Peyer's patch (tissue), 4 donors: ENCODE data around the gene SLC38A5. TPM values are rescaled to one million over a fixed set of nuclear protein-coding genes. Genes with fewer than 3 reads are reported as not detected.

Experiments
- DNase-seq, 3 donors: peaks; one replicate each; pipeline ENCODE4 v3.0.0-alpha.2; 2017 to 2019
- H3K27ac ChIP-seq, 4 donors: fragments of 200-600 bp; sonication (generic); one replicate each; pipeline ENCODE4 v1.5.1; 2016 to 2019
- H3K27me3 ChIP-seq, 2 donors: fragments of 200-600 bp; sonication (generic); one replicate each; pipeline ENCODE4 v1.5.1; 2019
- H3K36me3 ChIP-seq, 3 donors: fragments of 200-600 bp; sonication (generic); one replicate each; pipeline ENCODE4 v1.5.1; 2016 to 2019
- H3K4me1 ChIP-seq, 4 donors: fragments of 200-600 bp; sonication (generic); one replicate each; pipeline ENCODE4 v1.5.1; 2016 to 2019
- H3K4me3 ChIP-seq, 4 donors: fragments of 200-600 bp; sonication (generic); 1 replicate in 3 of 4; 2 replicates in 1 of 4; pipeline ENCODE4 v1.5.1; 2016 to 2019; ENCODE audit warnings: mild to moderate bottlenecking in 1 of 4
- H3K9me3 ChIP-seq, 4 donors: fragments of 200-600 bp; sonication (generic); one replicate each; pipeline ENCODE4 v1.5.1; 2016 to 2019; ENCODE audit warnings: mild to moderate bottlenecking in 1 of 4
- POLR2A ChIP-seq, 2 donors: fragments of 450-650 bp; IDR thresholded peaks; one replicate each; pipeline ENCODE4 v1.5.1; 2017; ENCODE audit warnings: antibody characterized with exemption in 2 of 2, mild to moderate bottlenecking in 2 of 2, moderate library complexity in 2 of 2
- total RNA-seq, 4 donors: library from RNA; depleted of rRNA; stranded (reverse); fragments of >200 nt; gene quantifications; one replicate each; pipeline ENCODE4 v1.1.0, GENCODE V29; 2016
- TF ChIP-seq, protein P1 (sequence below), 6 experiments: fragments of 450-650 bp in 4 of 6; fragments of 200-600 bp in 2 of 6; sonication (generic) in 1 of 6; IDR thresholded peaks; one replicate each; pipeline ENCODE4 v1.5.1; 2017 to 2019; ENCODE audit warnings: antibody characterized with exemption in 6 of 6, mild to moderate bottlenecking in 3 of 6, moderate library complexity in 1 of 6

Gene SLC38A5
- total RNA-seq, 4 donors from 2014 or later: 9.1 to 26.4 (median 10.9) TPM

DNA sequence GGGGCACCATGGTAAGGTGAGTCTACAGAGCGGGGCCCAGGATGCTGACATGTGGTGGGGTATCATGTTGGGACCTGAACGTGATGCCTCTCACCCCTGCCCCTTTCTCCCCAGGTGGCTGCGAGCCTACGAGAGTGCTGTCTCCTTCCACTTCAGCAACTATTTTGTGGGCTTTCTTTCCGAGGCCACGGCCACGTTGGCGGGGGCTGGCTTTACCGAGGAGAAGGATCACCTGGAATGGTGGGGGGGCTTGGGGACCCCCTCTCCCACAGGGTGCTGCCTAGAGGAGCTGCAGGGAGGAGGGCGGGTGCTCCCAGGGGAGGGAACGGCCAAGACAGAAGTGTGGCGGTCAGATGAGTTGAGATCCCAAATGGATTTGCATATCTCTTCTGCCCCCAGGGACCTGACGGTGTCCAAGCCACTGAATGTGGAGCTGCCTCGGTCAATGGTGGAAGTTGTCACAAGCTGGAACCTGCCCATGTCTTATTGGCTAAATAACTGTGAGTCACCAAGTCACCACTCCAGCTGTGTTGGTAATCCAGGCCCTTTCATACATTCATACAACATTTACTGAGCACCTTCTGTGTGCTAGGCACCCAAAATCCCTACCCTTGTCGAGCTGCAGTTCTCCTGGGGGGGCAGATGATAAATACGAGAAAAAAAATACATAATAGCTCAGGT is 44.2 kb upstream of the SLC38A5 start:
- TF ChIP-seq POLR2A (IDR thresholded peaks at IDR 0.05): no peak
- TF ChIP-seq, protein P1, sequence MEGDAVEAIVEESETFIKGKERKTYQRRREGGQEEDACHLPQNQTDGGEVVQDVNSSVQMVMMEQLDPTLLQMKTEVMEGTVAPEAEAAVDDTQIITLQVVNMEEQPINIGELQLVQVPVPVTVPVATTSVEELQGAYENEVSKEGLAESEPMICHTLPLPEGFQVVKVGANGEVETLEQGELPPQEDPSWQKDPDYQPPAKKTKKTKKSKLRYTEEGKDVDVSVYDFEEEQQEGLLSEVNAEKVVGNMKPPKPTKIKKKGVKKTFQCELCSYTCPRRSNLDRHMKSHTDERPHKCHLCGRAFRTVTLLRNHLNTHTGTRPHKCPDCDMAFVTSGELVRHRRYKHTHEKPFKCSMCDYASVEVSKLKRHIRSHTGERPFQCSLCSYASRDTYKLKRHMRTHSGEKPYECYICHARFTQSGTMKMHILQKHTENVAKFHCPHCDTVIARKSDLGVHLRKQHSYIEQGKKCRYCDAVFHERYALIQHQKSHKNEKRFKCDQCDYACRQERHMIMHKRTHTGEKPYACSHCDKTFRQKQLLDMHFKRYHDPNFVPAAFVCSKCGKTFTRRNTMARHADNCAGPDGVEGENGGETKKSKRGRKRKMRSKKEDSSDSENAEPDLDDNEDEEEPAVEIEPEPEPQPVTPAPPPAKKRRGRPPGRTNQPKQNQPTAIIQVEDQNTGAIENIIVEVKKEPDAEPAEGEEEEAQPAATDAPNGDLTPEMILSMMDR (IDR thresholded peaks at IDR 0.05): no peak
- Histone ChIP-seq H3K4me1 (peaks cover 0 to 5% (median 0%) of the 10 kb centered on the region in 4 donors), H3K9me3 (no peaks in the 10 kb centered on the region), H3K36me3 (no peaks in the 10 kb centered on the region), H3K27ac (no peak overlapping the region), H3K4me3 (no peak overlapping the region), H3K27me3 (no peaks in the 10 kb centered on the region)
- no peak for DNase-seq

DNA sequence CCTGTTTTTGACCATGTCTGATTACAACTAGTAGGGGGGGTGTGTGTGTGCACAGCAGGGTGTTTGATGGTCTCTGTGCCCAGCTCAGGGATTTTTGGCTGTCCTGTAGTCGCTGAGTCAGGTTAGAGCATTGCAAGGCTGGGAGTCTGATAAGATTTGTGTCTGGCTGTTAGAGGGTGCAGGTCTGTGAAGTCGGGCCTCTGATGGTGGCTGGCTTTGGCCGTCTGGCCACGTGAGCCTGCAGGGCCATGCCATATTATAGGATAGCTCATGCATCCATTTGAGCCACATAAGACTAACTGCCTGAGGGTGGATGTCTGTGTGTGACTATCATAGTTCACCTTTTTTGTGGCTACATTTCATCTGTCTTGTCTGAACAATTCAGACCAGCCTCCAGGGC is 43.6 kb upstream of the SLC38A5 start:
- H3K27me3 ChIP-seq: no peaks in the 10 kb centered on the region
- H3K36me3 ChIP-seq: no peaks in the 10 kb centered on the region
- DNase-seq: no peak
- peaks cover 0 to 5% (median 0%) of the 10 kb centered on the region in 4 donors for H3K4me1 ChIP-seq
- no peak overlapping the region for H3K4me3 ChIP-seq
- TF ChIP-seq POLR2A (IDR thresholded peaks at IDR 0.05): no peak
- TF ChIP-seq, protein P1 (IDR thresholded peaks at IDR 0.05): no peak
- H3K9me3 ChIP-seq: no peaks in the 10 kb centered on the region
- no peak overlapping the region for H3K27ac ChIP-seq

- Histone ChIP-seq H3K27ac (no peak overlapping the region), H3K9me3 (no peaks in the 10 kb centered on the region), H3K4me1 (peaks cover 0 to 5% (median 0%) of the 10 kb centered on the region in 4 donors), H3K27me3 (no peaks in the 10 kb centered on the region), H3K36me3 (no peaks in the 10 kb centered on the region), H3K4me3 (no peak overlapping the region)
- TF ChIP-seq, protein P1 (IDR thresholded peaks at IDR 0.05): no peak
- no peak for TF ChIP-seq POLR2A (IDR thresholded peaks at IDR 0.05)
- no peak for DNase-seq
These were observed 42.4 kb upstream of the SLC38A5 start for GRCh38 chrX:48512371-48512935.

DNA sequence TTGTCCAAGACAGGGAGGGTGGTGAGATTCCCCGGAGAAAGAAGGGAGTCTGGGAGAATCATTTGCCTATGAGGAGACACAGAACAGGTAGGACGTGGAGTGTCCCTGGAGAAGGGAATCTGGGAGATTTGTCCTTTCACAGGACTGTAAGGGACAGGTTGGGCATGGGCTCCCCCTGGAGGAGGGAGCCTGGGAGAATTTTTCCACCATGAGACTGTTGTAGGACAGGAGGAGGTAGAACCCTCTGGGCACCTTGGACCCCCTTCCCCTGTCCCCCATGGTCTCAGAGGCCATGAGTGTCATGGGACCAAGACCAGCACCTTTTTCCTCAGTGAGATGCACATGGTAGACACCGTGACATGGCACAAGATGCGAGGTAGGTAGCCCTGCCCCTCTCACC is 41.5 kb upstream of the SLC38A5 start:
- TF ChIP-seq, protein P1 (IDR thresholded peaks at IDR 0.05): peak in 1 of 6 experiments; percentile 18
- no peak for TF ChIP-seq POLR2A (IDR thresholded peaks at IDR 0.05)
- no peak for DNase-seq
- Histone ChIP-seq H3K36me3 (no peaks in the 10 kb centered on the region), H3K27ac (no peak overlapping the region), H3K4me1 (peaks cover 0 to 5% (median 0%) of the 10 kb centered on the region in 4 donors), H3K27me3 (no peaks in the 10 kb centered on the region), H3K4me3 (no peak overlapping the region), H3K9me3 (no peaks in the 10 kb centered on the region)

DNA sequence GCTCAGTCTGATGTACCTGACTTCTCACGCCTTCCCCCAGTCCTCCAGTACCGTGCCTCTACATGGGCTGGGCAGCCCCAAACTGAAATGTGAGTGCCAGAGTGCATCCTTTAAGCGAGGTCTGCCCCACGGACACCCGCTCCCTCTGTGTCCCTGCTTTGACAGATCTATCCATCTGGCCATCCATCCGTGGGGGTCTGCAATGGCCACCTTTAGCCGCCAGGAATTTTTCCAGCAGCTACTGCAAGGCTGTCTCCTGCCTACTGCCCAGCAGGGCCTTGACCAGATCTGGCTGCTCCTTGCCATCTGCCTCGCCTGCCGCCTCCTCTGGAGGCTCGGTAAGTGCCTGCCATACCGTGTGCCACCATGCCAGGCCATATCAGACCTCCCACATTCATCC is 39.6 kb upstream of the SLC38A5 start:
- Histone ChIP-seq H3K36me3 (no peaks in the 10 kb centered on the region), H3K27me3 (no peaks in the 10 kb centered on the region), H3K4me1 (peaks cover 0 to 5% (median 0%) of the 10 kb centered on the region in 4 donors), H3K27ac (peak overlapping the region in 1 of 4 donors; percentile 72), H3K4me3 (peak overlapping the region; percentile 57 to 70 (median 64)), H3K9me3 (no peaks in the 10 kb centered on the region)
- TF ChIP-seq, protein P1 (IDR thresholded peaks at IDR 0.05): no peak
- no peak for TF ChIP-seq POLR2A (IDR thresholded peaks at IDR 0.05)
- no peak for DNase-seq
